HTERT RPE-1 (cell line): ENCODE data around the gene RPN2.

Experiments used
- in situ Hi-C: fragments of 300-500 bp; cut with MboI; formaldehyde crosslinking; loops from 4 replicates; pipeline ENCODE4 v1.14.3; 2020; ENCODE audit warnings: low sequenced_read_pairs

Gene RPN2

GRCh38 chr20:37179683-37180524 is 774 bp downstream of the RPN2 start:
- in situ Hi-C loops: no loop called here

- in situ Hi-C loops: no loop called here
These were observed 6.6 kb downstream of the RPN2 start for GRCh38 chr20:37185686-37186085.

GRCh38 chr20:37188787-37189186 is 9.7 kb downstream of the RPN2 start:
- in situ Hi-C loops: no loop called here

GRCh38 chr20:37189416-37190016 is 10.4 kb downstream of the RPN2 start:
- in situ Hi-C loops: no loop called here

- in situ Hi-C loops: no loop called here
These were observed 11.4 kb downstream of the RPN2 start for GRCh38 chr20:37190354-37191112.

GRCh38 chr20:37192137-37192854 is 13.2 kb downstream of the RPN2 start:
- in situ Hi-C loops: no loop called here

GRCh38 chr20:37193226-37193625 is 14.1 kb downstream of the RPN2 start:
- in situ Hi-C loops: no loop called here

- in situ Hi-C loops: no loop called here
These were observed 14.7 kb downstream of the RPN2 start for GRCh38 chr20:37193821-37194220.

- in situ Hi-C loops: no loop called here
These were observed 15.7 kb downstream of the RPN2 start for GRCh38 chr20:37194621-37195417.

- in situ Hi-C loops: no loop called here
These were observed 20.0 kb downstream of the RPN2 start for GRCh38 chr20:37198932-37199660.

- in situ Hi-C loops: no loop called here
These were observed 21.2 kb downstream of the RPN2 start for GRCh38 chr20:37200376-37200775.

- in situ Hi-C loops: no loop called here
These were observed 22.0 kb downstream of the RPN2 start for GRCh38 chr20:37200926-37201826.

- in situ Hi-C loops: no loop called here
These were observed 22.7 kb downstream of the RPN2 start for GRCh38 chr20:37201827-37202162.

GRCh38 chr20:37202267-37202943 is 23.3 kb downstream of the RPN2 start:
- in situ Hi-C loops: no loop called here

GRCh38 chr20:37204056-37204455 is 24.9 kb downstream of the RPN2 start:
- in situ Hi-C loops: no loop called here

- in situ Hi-C loops: no loop called here
These were observed 26.0 kb downstream of the RPN2 start for GRCh38 chr20:37205130-37205529.

GRCh38 chr20:37205794-37206193 is 26.7 kb downstream of the RPN2 start:
- in situ Hi-C loops: no loop called here

GRCh38 chr20:37207171-37207570 is 28.0 kb downstream of the RPN2 start:
- in situ Hi-C loops: no loop called here
